ENCODE measurements around the gene RBM28.

- no peak for TF ChIP-seq POLR2A (IDR thresholded peaks at IDR 0.05)
- no peak for TF ChIP-seq CTCF (IDR thresholded peaks at IDR 0.05 in 8 of 11, conservative IDR thresholded peaks at IDR 0.05 in 3 of 11)
- no peak for TF ChIP-seq POLR2AphosphoS5 (IDR thresholded peaks at IDR 0.05)
These were observed 72.2 kb downstream of the RBM28 start for GRCh38 chr7:128271471-128271941.
